GM10847 (cell line): ENCODE data around the gene LGI4.

ENCODE experiments used
- POLR2A ChIP-seq: IDR thresholded peaks from 2 replicates; pipeline ENCODE4 v1.6.1; 2011; ENCODE audit not compliant: insufficient read length; ENCODE audit errors: extremely low read depth

The LGI4 gene

GRCh38 chr19:35151273-35152065, 16.6 kb upstream of the LGI4 start:
- TF ChIP-seq POLR2A = no peak

- TF ChIP-seq POLR2A = no peak
Observed at GRCh38 chr19:35150445-35150844, 15.6 kb upstream of the LGI4 start.

GRCh38 chr19:35149463-35149862, 14.6 kb upstream of the LGI4 start:
- TF ChIP-seq POLR2A = no peak

GRCh38 chr19:35146746-35147459, 12.0 kb upstream of the LGI4 start:
- TF ChIP-seq POLR2A = no peak

GRCh38 chr19:35144600-35145436, 10.0 kb upstream of the LGI4 start:
- no peak for TF ChIP-seq POLR2A

- TF ChIP-seq POLR2A = no peak
Observed at GRCh38 chr19:35144259-35144599, 9.4 kb upstream of the LGI4 start.

- TF ChIP-seq POLR2A = no peak
Observed at GRCh38 chr19:35143818-35144217, 9.0 kb upstream of the LGI4 start.

GRCh38 chr19:35143231-35143715, 8.4 kb upstream of the LGI4 start, which contains the start of gene FXYD7:
TSS of gene FXYD7 (plus strand) at chr19:35143255. CDS start at chr19:35143334, 79 bp downstream.
- TF ChIP-seq POLR2A = no peak

- TF ChIP-seq POLR2A = no peak
Observed at GRCh38 chr19:35142606-35143230, 7.9 kb upstream of the LGI4 start.

GRCh38 chr19:35141837-35142605, 7.2 kb upstream of the LGI4 start:
- TF ChIP-seq POLR2A = no peak

GRCh38 chr19:35140962-35141836, 6.3 kb upstream of the LGI4 start:
- no peak for TF ChIP-seq POLR2A

- TF ChIP-seq POLR2A = no peak
Observed at GRCh38 chr19:35140207-35140961, 5.5 kb upstream of the LGI4 start.
